GM18870 (cell line): ENCODE data around the gene KCNA2.

Experiments
- ATAC-seq: cut with Tn5 transposase; IDR thresholded peaks from one replicate; pipeline ENCODE4 v1.9.1; 2021; ENCODE audit warnings: moderate library complexity; ENCODE audit not compliant: unreplicated experiment

Gene KCNA2

DNA sequence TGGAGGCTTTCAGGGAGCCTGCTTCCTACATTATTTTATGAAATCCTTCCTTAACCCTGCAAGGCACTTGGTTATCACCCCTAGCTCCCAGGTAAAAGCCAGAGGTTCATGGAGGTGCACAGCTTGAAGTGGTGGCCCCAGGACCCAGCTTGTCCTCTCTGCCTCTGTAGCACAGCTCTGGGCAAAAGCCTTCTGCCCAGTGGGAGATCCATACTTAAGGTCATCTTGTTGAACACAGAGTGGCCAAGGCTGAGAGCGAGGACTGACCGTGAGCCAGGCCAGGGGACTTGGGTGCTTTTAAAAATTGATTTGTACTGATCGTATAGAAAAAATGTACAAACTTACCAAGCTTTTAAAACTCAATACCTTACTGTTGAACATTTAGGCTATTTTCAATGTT is 33.4 kb downstream of the KCNA2 start:
- no peak for ATAC-seq

DNA sequence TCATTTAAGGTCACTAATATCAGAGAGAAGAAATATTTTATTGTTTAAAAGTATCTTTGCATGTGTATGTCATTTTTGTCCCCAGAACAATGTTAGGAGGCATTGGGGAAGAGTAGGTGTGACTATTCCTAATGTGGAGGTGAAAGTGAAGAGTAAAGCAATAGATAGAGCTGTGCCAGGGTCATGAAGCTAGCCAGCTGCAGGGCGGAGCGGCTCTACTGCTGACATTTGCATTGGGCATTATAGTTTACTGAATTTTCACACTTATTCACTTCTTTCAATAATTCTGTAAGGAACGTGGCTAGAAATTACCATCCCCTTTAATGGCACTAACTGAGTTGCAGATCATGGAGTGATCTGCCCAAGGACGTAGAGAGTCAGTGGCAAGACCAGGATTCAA is 35.3 kb downstream of the KCNA2 start:
- no peak for ATAC-seq

DNA sequence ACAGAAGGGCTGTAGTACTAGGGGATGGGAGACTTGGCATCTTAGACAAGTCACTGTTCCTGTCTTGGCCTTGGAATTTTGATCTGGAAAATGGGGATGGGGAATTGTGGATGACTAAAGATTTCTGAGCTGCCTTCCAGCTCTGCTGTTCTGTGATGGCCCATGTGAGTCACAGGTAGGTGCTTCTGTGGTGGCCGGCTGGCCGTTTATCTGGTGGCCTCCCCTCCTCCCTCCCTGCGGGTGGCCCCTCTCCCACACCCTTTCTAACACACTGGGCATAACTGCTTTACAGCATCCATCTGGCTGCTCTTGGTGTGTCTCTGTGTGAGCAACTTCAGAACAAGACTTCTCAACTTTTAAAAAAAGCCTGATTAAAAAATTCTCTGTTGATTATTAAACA is 35.9 kb downstream of the KCNA2 start:
- no peak for ATAC-seq

DNA sequence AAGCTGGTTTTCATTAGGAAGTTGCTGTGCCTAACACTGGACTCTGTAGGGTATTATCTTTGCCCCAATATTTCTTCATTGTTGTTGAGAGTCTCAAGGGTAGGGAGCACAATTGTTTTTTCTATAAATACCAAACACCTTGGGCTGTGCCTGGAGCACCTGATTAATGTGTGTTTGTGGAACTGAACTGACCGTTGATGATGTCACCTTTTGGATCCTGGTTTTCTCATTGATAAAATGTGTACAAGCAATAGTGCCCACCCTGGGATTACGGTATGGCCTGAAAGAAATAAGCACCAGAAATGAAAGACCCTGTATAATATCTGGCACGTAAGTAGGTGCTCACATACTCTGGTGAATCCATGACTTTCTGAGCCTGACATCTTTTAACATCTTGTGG is 39.3 kb downstream of the KCNA2 start:
- ATAC-seq: no peak

DNA sequence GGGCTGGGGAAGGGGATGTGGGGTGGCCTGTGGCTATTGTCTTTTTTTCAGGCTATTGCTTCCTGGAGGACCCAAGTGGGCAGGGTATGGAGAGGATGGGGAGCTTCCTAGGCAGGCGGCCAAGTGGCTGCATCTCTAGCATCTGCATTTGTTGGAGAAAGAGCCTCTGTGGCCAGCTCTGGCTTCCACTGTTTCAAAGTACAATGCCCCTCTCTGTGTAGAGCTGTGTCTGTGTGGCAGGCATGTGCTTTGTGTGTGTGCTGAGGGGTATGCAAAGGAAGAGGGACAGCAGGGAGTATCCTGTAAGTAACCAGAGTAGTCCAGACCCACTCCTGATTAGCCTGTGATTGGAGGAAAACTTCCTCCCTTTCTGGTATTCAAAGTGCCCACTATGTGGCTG is 40.6 kb downstream of the KCNA2 start:
- no peak for ATAC-seq

DNA sequence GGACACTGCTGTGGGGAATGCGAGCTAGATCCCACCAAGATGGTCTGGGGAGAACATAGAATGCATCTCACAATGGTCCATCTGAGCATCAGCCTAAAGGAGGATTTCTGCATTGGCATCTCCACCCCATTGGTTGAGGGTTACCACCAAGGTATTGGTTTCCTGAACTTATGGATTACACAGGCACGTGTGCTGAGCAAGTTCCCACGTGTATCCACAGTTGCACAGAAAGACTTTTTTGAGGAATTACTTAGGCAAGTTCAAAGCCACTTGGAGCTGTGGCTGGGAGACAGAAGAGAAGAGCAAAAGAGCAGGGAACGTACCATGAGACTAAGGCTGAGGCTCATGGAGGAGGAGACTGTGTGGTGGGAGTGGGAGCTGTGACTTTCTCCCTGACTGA is 43.1 kb downstream of the KCNA2 start:
- ATAC-seq: no peak

DNA sequence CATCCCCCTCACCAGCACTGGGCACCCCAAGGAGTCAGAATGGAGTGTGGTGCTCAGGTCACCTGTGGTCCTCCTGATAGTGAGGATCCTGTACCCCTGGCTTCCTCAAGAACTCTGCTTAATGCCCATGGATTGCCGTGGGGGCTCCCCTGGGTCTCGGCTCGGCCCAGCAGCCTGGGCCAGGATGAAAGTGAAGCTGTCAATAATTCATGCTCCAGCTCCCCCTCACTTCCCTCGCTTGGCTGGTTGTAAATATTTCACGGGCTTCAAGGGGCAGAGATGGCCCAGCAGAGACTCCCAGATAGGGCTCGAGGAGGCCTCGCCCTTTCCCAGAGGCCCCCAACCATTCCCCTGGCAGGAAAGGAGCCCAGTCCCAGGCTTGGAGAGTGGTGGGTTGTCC is 44.6 kb downstream of the KCNA2 start:
- ATAC-seq: no peak

DNA sequence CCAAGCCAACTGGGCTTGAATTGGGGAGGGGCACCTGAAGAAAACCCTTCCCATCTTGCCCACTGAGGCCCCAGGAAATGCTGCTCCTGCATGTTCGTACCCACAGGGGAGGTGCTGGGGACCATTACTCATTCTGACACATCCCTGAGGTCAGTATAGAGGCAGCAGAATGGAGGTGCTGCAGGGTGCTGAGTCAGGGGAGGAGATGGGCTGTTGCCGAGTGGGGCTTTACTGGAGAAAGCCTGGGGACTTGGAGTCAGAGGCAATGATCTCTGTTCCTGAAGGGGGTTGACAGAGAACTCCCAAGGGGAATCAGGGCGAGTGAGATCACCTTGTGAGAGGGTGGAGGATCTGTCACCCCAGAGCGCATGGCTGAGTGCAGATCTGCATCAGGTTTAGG is 47.0 kb downstream of the KCNA2 start:
- ATAC-seq: no peak

DNA sequence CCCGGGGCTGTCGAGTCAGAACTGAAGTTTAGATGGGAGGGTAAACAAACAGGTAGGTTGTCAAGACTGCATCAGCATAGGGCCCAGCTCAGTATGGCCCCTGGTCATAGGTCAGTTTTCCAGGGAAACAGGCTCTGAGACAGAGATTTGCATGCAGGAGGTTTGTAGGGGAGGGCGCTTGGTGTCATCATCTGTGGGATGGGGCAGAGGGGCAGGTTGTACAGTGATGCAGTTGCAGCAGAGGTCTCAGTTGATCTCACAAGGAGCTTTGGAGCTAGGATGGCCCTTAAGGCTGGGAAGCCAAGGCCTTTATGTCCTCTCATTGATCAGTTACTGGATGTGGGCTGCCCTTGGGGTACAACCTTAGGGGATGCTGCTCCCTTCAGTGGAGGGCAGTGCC is 48.7 kb downstream of the KCNA2 start:
- no peak for ATAC-seq

DNA sequence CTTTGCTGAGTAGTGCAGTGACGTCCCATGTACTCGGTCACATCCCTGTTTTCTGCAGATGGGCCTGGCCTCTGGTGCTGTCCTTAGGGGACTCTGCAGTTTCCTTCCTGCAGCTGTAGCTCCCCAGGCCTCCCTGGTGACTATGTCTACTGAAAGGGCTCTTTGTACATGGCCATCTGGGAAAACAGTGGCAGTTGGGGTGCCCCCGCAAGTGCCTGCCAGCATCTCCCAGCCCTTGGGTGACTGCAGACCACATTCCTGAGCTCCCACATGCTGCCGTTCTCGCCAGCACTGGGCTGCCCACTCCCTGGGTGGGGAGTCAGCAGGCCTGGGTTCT is 49.7 kb downstream of the KCNA2 start:
- ATAC-seq: no peak

DNA sequence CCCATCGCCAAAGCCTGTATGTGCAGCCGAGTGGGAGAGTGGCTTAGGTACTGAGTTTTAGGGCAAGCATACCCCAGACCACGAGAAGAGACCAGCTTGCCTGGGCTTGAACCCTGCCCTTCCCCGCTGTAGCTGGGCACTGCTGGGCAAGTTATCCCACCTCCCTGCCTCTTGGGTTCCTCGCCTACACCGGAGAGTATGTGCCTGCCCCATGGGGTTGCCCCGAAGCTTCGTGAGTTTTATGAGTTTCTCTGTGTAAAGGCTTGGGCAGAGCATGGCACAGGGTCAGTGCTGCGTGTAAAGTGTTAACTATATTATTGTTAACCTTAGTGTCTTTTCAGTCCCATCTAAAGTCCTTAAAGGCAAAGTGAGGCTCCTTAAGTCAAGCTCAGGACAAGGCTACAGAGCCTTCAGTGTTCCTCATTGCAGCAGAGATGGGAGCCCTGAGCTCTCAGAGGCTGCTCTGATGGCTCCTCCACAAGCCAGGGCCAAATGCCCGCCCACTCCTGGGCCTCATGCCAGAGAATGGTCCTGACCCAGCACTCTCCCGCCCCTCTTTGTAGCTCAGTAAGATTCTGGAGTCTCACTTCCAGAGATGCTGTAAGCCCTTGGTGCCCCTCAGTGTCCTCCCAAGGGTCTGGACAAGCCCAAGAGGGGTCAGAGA is 50.2 kb downstream of the KCNA2 start:
- no peak for ATAC-seq

DNA sequence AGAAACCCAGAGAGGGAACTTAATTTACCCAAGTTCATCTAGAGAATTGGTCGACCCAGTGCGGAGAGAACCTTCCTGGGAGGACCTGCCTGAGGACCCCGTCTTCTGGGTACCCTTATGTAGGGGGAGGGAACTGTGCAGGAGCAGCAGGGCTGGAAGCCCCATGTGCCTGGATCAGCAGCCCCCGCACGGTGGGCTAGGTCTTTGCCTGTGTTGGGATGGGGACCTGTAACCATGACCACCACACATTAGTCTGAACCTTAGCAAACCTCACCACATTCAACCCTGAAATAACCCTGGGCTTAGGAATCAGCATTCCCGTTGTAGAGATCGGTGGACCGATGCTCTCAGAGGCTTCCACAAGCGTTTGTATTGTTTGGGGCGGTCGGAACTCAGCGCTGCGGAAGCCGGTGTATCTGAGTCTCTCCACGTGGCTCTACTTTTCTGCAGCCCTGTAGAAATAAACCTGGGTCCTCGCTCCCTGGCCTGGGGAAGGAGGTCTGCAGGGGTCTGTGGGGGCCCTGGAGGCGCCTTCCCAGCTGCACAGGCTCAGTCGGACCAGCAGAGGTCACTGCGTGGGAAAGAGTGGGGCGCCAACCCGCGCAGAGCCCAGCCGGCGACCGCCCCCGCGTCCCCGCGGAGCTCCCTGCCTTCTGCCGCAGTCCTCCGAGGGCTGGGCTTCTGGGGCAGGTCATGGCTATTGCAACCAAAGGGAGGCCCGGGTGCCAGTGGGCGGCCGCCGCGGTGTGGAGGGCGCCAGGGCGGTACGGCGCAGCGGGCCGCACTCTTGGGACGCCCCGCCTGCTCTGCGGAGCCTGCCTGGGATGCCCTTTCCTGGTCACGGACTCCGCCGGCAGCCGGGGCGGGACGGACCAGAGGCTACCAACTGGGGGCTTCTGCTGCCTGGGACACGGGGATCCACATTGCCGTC is 51.0 kb downstream of the KCNA2 start:
- no peak for ATAC-seq

DNA sequence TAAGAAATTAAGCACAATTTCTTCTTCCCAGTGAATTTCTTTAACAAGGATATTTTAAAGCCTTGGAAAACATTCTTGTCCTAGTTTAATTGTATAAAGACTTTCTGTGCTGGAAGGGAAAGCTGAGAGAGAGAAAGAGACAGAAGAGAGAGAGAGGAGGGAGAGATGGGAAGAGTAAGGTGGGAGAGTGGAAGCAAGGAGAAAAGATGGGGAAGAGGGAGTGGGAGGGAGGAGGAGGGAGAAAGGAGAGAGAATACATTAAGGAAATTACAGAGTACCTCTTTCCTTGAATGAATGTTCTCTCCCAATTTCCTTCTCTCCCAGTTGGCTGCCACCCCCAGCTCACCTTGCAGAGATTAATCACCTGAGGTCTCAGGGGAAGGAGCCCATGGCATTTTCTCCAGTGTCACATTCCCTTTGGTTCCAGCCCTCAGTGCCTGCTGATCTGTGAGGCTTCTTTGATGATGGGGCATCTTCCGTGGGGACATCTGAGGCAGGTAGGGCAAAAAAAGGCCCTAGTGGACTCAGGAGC is 54.8 kb downstream of the KCNA2 start:
- ATAC-seq: no peak

DNA sequence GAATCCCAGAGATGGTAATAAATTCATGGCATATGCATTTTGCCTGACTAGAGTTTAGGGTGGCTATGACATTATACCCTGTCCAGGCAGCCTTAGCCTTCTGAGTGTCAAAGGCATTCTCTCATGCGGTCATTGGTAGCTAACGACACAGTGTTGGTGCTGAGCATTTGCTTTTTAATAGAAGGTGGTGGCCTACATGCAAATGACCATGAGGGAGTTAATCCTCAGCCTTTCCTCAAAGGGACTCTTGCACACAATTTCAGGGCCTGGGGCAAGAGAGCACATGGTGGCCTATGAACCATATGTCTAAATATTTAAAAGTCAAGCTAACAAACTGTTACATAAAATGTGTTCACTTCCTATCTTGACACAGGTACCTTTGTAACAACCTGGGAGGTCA is 56.3 kb downstream of the KCNA2 start:
- ATAC-seq: no peak

DNA sequence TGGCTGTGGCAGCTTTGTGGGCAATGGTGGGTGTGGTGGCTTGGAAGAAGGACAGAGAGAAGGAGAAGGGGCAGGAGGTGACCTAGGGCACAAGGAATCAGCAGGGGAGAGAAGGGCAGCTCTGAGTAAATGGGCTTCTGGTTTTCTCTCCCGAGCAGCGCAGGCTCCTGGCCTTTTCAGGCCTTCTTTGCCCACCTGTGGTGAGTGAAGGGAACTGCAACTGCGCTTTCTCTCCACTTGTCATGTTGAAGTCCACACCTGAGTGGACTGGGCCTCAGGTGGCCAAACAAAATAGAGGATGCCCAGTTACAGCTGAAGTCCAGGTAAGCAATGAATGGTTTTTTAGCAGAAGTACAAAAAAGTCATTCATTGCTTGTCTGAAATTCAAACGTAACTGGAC is 57.8 kb downstream of the KCNA2 start:
- no peak for ATAC-seq

DNA sequence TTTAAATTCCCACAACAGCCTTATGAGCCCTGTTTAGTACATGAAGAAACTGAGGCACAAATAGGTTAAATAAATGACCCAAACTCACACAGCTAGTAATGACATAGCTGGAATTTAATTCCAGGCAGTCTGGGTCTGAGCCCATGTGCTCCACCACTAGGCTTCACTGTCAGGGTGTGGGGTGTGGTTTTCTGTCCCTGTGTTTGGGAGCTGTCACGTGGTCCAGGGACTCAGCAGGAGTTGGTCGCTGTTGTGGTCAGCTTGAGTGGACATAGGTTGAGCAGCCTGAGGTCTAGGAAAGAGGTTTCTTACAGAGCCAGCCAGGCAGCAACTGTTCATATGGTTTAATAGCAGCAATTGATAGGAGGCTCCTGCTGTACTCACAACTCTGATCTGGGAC is 59.1 kb downstream of the KCNA2 start:
- no peak for ATAC-seq

DNA sequence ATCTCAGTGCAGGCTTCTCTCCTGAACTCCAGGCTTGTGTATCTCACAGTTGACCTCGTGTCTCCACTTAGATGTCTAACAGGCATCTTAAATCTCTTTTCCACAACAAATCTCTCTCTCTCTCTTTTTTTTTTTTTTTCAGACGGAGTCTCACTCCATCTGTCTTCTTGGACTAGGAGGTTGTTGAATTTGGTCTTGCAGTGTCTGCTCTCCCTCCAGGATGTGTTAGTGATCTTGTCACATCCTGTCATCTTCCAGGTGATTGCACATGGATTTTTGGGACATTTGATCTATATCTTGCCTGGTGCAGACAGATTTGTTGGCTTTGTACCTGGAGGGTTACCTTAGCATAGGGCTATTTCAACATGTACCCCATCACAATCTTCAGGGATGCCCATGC is 60.7 kb downstream of the KCNA2 start:
- no peak for ATAC-seq

DNA sequence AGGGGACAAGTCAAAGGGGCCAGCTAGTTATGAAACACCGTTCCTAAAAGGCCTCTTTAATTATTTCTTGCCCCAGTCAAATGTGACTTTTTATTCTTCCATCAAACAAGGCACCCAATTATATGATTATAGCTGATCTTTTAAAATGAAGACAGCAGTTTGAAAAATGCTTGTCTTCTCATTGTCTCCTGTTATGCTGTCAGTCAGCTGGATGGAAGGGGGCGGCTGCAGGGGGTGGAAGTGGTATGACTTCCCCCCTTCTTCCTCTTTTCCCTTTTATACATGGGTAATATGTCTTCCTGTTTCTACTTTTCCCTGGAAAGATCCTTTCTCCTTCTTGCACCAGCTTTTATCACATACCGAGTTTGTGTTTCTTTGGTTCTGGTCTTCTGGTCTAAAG is 61.4 kb downstream of the KCNA2 start:
- ATAC-seq: no peak
